ENCODE measurements around the gene PTPRQ. TPM values are rescaled to one million over a fixed set of nuclear protein-coding genes. Genes with fewer than 3 reads are reported as not detected.

PTPRQ gene
- polyA plus RNA-seq, 1 of the 3 experiments (the other 2 are of a cell fraction), result 0.46 TPM

DNA sequence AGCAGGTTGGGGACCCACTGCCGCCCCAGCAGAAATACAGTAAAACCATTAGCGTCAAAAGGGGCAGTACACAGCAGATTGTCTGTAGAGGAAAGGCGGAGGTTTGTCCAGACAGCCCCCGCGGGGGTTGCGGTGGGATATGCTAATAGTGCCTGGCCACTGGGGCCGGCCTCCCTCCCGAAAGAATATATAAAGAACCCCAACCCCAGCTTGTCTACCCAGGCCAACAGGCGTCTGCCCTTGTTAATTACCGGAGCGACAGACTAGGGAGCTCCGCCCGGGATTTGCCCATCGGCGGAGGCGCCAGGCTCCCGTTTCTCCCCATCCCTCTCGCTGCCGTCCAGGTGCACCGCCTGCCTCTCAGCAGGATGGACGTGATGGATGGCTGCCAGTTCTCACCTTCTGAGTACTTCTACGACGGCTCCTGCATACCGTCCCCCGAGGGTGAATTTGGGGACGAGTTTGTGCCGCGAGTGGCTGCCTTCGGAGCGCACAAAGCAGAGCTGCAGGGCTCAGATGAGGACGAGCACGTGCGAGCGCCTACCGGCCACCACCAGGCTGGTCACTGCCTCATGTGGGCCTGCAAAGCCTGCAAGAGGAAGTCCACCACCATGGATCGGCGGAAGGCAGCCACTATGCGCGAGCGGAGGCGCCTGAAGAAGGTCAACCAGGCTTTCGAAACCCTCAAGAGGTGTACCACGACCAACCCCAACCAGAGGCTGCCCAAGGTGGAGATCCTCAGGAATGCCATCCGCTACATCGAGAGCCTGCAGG, 272.8 kb downstream of the PTPRQ start, which contains the start of gene MYF5:
TSS of gene MYF5 (plus strand) at position 217 of the 774 bp plus-strand sequence. CDS start at position 369, 152 bp downstream.
- H4K20me1 ChIP-seq (ENCODE audit: insufficient read depth), result no peaks in the 10 kb centered on the region
- H3K4me2 ChIP-seq, result no peak within 1 kb of the TSS
- ChIA-PET CTCF (no interaction called here), POLR2A (no interaction called here)
- no peaks in the 10 kb centered on the region for H3K36me3 ChIP-seq (replicated peaks in 1 of 2; ENCODE audit: control insufficient read depth in 1 of 2, insufficient read depth in 2 of 2, low read length in 1 of 2)
- no peak for DNase-seq
- H3K79me2 ChIP-seq (ENCODE audit: insufficient read depth), result no peaks in the 10 kb centered on the region
- WGBS (ENCODE audit: low lambda C conversion rate), result 20% methylated on average over 26 of the region's 45 CpGs
- H3K9me2 ChIP-seq, result no peaks in the 10 kb centered on the region
- H3K9me3 ChIP-seq, result no peaks in the 10 kb centered on the region
- H2AFZ ChIP-seq (ENCODE audit: low read depth), result no peak within 1 kb of the TSS
- H3K9ac ChIP-seq, result no peak within 1 kb of the TSS
- H3K4me3 ChIP-seq (ENCODE audit: low read depth in 2 of 2, low read length in 1 of 2), result no peak within 1 kb of the TSS
- no peak for TF ChIP-seq EZH2phosphoT487 (IDR thresholded peaks at IDR 0.05; ENCODE audit: borderline replicate concordance, low read depth)
- TF ChIP-seq RXRA (IDR thresholded peaks at IDR 0.05; ENCODE audit: borderline replicate concordance, low read depth), result no peak
- TF ChIP-seq, protein P1, sequence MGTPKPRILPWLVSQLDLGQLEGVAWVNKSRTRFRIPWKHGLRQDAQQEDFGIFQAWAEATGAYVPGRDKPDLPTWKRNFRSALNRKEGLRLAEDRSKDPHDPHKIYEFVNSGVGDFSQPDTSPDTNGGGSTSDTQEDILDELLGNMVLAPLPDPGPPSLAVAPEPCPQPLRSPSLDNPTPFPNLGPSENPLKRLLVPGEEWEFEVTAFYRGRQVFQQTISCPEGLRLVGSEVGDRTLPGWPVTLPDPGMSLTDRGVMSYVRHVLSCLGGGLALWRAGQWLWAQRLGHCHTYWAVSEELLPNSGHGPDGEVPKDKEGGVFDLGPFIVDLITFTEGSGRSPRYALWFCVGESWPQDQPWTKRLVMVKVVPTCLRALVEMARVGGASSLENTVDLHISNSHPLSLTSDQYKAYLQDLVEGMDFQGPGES (IDR thresholded peaks at IDR 0.05; ENCODE audit: low read depth, low read length), result no peak
- TF ChIP-seq FOXM1 (IDR thresholded peaks at IDR 0.05; ENCODE audit: low read depth), result no peak
- TF ChIP-seq, protein P2, sequence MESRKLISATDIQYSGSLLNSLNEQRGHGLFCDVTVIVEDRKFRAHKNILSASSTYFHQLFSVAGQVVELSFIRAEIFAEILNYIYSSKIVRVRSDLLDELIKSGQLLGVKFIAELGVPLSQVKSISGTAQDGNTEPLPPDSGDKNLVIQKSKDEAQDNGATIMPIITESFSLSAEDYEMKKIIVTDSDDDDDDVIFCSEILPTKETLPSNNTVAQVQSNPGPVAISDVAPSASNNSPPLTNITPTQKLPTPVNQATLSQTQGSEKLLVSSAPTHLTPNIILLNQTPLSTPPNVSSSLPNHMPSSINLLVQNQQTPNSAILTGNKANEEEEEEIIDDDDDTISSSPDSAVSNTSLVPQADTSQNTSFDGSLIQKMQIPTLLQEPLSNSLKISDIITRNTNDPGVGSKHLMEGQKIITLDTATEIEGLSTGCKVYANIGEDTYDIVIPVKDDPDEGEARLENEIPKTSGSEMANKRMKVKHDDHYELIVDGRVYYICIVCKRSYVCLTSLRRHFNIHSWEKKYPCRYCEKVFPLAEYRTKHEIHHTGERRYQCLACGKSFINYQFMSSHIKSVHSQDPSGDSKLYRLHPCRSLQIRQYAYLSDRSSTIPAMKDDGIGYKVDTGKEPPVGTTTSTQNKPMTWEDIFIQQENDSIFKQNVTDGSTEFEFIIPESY (IDR thresholded peaks at IDR 0.05; ENCODE audit: borderline replicate concordance, low read depth), result no peak
- TF ChIP-seq, protein P3, sequence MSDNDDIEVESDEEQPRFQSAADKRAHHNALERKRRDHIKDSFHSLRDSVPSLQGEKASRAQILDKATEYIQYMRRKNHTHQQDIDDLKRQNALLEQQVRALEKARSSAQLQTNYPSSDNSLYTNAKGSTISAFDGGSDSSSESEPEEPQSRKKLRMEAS (IDR thresholded peaks at IDR 0.05; ENCODE audit: low read depth), result no peak
- TF ChIP-seq YY1 (IDR thresholded peaks at IDR 0.05; ENCODE audit: low read depth), result no peak
- TF ChIP-seq, protein P4, sequence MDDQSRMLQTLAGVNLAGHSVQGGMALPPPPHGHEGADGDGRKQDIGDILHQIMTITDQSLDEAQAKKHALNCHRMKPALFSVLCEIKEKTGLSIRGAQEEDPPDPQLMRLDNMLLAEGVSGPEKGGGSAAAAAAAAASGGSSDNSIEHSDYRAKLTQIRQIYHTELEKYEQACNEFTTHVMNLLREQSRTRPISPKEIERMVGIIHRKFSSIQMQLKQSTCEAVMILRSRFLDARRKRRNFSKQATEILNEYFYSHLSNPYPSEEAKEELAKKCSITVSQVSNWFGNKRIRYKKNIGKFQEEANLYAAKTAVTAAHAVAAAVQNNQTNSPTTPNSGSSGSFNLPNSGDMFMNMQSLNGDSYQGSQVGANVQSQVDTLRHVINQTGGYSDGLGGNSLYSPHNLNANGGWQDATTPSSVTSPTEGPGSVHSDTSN (IDR thresholded peaks at IDR 0.05), result no peak
- TF ChIP-seq RCOR1 (IDR thresholded peaks at IDR 0.05; ENCODE audit: low read length), result no peak
- no peak for TF ChIP-seq TCF12 (IDR thresholded peaks at IDR 0.05)
- no peak for TF ChIP-seq POLR2AphosphoS5 (IDR thresholded peaks at IDR 0.05; ENCODE audit: low read depth, low read length)
- TF ChIP-seq ELF1 (IDR thresholded peaks at IDR 0.05), result no peak
- TF ChIP-seq, protein P5, sequence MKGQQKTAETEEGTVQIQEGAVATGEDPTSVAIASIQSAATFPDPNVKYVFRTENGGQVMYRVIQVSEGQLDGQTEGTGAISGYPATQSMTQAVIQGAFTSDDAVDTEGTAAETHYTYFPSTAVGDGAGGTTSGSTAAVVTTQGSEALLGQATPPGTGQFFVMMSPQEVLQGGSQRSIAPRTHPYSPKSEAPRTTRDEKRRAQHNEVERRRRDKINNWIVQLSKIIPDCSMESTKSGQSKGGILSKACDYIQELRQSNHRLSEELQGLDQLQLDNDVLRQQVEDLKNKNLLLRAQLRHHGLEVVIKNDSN (IDR thresholded peaks at IDR 0.05; ENCODE audit: borderline replicate concordance, low read depth), result no peak
- TF ChIP-seq NRF1 (IDR thresholded peaks at IDR 0.05; ENCODE audit: low read depth, low read length), result no peak
- H3K4me1 ChIP-seq (ENCODE audit: control insufficient read depth in 1 of 2, insufficient read depth in 2 of 2, low read depth in 1 of 2, low read length in 1 of 2), result no peaks in the 10 kb centered on the region
- peaks cover 60% of the 10 kb centered on the region for H3K27me3 ChIP-seq (ENCODE audit: insufficient read depth)
- H3F3A ChIP-seq (replicated peaks; ENCODE audit: insufficient read depth), result no peaks in the 10 kb centered on the region
- no peak within 1 kb of the TSS for H3K27ac ChIP-seq (ENCODE audit: low read depth in 2 of 2, low read length in 1 of 2)

Data from SK-N-SH (cell line).